OCI-M2 (cell line): ENCODE measurements around the gene RAB11A.

Experiments
- DNase-seq: peaks from one replicate; lab custom pipeline; 2025; ENCODE audit not compliant: unreplicated experiment; lab: John Stamatoyannopoulos, UW

RAB11A gene

GRCh38 chr15:65883571-65883970 is 14.3 kb downstream of the RAB11A start:
- DNase-seq, result no peak

- DNase-seq, result no peak
Measured at GRCh38 chr15:65884511-65884910, 15.2 kb downstream of the RAB11A start.

DNA sequence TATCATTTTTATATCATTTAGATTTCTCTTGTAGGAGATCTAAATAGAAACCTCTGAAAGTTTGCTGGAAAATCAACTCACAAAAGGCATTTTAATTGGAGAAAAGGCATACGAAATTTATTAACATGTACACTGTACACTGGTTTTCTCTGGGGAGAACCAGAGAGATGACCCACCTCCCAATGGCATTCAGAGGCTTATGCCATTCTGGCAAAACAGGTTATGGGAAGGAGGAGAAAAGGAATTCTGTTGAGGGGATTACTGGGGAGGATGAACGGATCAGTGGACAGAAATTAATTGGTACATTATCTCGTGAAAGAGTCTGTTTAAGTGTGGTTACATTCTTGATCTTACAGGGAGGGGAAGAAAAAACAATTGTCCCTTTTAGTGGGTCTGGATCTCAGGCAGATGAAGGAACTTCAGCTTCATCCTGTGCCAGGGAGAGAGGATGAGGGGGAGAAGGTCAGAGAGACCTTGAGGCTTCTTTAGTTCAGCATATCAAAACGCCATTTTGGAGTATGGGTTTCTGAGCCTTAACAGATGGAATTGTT is 16.5 kb downstream of the RAB11A start:
- DNase-seq, result no peak

- DNase-seq, result no peak
Measured at GRCh38 chr15:65887565-65887964, 18.3 kb downstream of the RAB11A start.

DNA sequence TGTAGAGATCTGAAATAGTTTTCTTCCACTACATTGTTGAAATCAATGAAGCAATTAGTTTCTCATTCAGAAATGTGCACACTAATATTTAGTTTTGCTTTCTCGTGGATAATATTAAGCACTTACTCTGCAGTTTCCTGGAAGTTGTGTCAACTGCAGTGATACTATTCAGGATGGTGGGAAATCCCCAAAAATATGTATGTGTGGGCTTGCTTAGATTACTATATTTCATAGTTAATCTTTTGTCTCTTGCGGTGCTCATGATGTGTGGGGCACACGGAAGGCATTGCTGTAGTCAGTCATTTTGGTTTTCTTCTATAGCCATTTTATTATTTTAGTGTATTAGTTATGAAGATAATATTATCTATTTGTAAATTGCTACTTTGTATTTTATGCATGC is 19.7 kb downstream of the RAB11A start:
- DNase-seq, result no peak

DNA sequence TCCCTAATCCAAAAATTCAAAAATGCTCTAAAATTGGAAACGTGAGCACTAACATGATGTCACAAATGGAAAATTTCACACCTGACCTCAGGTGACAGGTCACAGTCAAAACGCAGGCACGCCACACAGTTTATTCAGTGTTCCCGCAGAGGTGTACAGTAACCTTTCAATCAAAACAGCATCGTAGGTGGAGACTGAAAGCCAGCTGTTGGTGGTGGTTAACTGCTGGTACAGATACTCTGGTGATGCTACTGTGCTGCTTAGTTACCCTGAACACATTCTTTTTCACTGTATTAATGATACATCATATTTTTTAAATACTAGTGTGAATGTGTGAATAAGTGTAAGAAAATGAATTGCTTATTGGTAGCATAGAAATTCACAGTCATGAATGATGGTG is 23.8 kb downstream of the RAB11A start:
- DNase-seq, result no peak

- DNase-seq, result no peak
Measured at GRCh38 chr15:65896236-65896635, 26.9 kb downstream of the RAB11A start.

- no peak for DNase-seq
Measured at GRCh38 chr15:65900488-65900887, 31.2 kb downstream of the RAB11A start.

DNA sequence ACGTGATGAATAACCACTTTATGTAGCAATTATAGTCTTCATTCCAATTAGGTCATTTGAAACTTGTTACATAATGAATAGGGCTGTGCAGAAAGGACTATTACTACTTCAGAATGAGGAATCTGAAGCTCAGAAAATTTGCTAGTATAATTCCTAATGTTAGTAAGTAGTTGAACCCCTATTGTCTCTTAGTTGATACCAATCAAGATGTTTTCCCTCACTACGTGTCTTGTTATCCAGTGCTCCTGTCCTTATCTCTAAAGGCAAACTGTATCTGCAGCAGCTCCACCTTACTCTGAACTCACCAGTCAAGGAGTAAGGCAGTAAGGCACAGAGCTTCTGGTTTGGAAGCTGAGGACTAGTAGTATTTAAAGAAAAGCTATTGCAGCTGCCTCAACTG is 32.0 kb downstream of the RAB11A start:
- no peak for DNase-seq

GRCh38 chr15:65901836-65902235 is 32.5 kb downstream of the RAB11A start:
- no peak for DNase-seq

- no peak for DNase-seq
Measured at GRCh38 chr15:65902373-65902772, 33.1 kb downstream of the RAB11A start.

DNA sequence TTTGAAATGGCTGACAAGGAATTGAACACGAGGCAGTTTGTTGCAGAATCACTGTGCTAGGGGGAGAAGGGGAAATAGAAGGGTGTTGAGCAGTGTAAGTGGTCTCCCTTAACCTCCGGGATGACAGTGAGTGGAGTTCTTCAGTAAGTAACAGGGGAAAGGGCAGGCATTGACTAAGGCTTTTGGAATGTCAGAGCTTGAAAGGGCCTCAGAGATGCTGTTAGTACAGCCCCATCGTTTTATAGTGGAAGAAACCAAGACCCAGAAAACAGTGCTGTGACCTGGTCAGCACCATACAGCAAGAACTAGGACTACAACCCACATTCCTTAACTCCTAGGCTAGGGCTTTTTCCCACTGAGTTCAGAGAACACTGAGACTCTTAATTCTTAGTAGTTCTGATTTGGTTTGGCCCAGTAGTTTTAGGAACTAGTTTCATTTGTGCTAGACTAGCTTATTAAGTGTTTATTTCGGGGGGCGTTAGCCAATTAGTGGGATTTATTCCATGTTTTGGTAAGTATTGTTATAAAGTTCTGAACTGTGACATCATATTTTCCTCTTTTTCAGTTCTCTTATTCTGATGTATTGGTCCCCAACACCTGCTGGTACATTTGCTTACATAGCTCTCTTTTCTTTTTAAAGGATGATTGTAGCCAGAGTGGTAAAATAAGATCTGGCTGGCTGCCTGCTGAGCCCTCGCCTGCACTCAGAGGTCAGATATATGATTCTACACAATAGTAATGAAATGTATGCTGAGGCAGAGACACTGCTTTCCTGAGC is 34.2 kb downstream of the RAB11A start:
- DNase-seq, result no peak

GRCh38 chr15:65904301-65904700 is 35.0 kb downstream of the RAB11A start:
- DNase-seq, result no peak

DNA sequence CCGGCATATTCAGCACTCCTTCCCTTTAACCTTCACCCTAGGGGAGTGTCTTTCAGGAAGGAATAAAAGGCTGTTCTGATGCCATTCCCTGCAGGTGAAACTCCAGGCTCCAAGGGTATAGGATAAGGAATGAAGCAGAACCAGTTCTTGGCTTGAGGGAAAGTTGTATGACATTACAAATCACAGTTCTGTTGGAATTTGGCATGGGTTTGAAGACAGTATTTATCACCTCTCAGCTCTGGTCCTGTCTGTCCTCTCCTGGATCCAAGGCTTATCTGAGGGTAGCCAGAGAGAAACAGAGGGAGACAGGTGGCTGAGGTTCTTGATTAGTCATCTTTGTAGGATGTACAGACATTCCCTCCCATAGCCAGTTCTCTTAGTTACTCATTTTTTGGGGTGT is 37.1 kb downstream of the RAB11A start:
- no peak for DNase-seq

GRCh38 chr15:65907661-65908060 is 38.4 kb downstream of the RAB11A start:
- DNase-seq, result no peak

GRCh38 chr15:65908876-65909275 is 39.6 kb downstream of the RAB11A start:
- no peak for DNase-seq

DNA sequence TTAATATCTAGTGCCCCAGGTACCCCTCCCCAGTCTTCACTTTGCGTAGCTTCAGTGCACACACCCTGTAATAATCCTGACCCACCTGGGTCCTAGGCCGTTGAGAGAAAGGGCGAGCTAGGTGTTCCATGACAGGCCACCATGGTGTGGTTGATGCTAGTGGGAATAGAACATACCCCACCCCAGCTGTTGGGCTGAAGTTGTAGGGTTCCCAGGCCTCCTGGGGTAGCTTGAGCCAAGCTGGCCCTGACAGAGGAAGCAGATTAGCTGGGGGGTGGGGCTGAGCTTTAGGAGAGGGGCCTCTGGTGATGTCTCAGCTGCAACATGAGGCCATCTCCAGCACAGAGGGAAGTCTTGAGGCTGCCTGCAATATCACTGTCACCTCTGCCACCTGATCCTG is 40.5 kb downstream of the RAB11A start:
- no peak for DNase-seq

- no peak for DNase-seq
Measured at GRCh38 chr15:65910341-65910740, 41.0 kb downstream of the RAB11A start.

DNA sequence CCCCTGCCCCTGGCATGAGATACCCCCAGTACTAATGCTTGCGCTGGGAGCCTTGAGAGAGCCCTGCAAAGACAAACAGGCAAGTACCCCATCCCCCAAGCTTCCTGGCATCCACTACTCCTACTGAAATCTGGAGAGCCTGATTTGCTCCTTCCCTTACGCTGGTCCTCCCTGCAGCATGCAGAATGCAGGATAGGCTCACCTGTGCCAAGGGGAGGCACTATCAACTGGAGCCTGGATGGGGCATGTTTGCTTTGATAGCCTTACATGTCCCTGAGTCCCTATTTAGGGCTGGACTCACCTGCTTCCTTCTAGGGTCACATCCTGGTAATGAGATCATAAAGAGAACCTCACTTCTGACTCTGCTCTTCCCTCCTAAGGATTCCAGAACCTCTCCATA is 42.9 kb downstream of the RAB11A start:
- no peak for DNase-seq

DNA sequence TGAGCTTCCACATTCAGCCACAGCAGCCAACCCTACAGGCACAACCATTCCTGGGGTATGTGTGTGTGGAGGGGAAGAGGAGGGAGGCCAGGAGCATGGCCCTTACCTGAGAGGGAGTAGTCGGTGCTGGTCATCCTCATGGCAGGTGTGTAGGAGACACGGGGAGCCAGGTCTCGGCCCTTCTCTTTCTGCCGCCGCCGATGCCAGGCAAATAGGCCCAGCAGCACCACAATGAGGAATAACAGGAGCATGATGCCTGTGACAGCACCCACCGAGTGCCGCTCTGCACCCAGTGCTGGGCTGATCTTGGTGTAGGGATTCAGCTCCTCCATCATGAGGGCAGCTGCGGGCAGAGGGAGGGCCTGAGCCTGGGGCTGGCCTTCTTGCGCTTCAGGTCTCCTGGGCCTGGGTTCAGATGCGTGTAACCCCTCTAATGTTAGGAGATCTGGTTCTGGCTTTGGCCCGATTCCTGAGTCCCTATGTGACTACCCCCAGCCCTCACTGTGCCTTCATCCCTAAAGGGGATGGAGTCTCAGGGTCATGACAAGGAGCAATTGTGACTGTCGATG is 44.4 kb downstream of the RAB11A start:
- DNase-seq, result no peak

DNA sequence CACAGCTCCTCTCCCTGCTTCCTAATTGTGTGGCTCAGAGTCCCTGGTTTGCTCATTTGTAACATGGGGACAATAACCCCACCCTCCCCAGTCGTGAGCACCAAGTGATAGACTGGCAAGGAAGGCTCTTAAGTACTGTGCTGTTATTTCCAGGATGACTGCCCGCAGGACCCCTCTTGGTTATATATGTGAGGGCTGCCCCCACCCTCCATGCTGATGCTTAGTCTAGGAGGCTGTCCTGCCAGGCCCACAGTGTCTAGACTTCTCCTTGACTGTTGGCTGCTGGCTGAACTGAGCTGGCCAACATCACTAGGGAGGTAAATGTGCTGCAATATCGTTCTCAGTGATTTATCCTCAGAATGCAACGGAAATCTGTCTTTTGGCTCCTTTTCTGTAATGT is 45.1 kb downstream of the RAB11A start:
- DNase-seq, result no peak
